GM21447 (cell line): ENCODE data around the gene ELAVL1.
"Not testable (repeated sequence)": the region's sequence is repeated elsewhere in the genome, so short reads cannot be mapped to it uniquely, and the experiment has no call there.

Experiments
- ATAC-seq: cut with Tn5 transposase; IDR thresholded peaks from one replicate; pipeline ENCODE4 v1.9.1; 2021; ENCODE audit not compliant: unreplicated experiment

ELAVL1 gene

GRCh38 chr19:7970716-7971448 lies 34.6 kb downstream of the ELAVL1 start:
- ATAC-seq, result no peak

DNA sequence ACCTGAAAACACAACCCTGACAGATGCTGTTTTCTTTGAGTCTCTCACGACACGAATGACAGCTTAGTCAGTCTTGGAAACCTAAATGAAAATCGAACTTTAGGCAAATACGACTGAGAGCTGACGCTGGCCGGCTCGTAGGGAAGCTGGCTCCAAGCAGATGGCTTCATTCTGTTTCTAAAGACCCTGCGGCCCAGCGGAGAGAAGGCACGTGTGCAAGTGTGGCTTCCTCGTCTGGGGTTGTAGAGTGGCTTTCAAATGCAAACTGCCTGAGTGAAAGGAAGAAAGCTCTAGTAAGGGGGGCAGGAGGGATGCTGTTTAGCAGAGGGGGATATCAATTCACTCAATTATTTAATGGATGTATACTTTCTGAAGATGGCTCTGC lies 35.9 kb downstream of the ELAVL1 start:
- ATAC-seq, result no peak

- no peak for ATAC-seq
Observed at GRCh38 chr19:7968796-7969554, 36.5 kb downstream of the ELAVL1 start.

GRCh38 chr19:7968008-7968795 lies 37.2 kb downstream of the ELAVL1 start:
- ATAC-seq, result no peak

DNA sequence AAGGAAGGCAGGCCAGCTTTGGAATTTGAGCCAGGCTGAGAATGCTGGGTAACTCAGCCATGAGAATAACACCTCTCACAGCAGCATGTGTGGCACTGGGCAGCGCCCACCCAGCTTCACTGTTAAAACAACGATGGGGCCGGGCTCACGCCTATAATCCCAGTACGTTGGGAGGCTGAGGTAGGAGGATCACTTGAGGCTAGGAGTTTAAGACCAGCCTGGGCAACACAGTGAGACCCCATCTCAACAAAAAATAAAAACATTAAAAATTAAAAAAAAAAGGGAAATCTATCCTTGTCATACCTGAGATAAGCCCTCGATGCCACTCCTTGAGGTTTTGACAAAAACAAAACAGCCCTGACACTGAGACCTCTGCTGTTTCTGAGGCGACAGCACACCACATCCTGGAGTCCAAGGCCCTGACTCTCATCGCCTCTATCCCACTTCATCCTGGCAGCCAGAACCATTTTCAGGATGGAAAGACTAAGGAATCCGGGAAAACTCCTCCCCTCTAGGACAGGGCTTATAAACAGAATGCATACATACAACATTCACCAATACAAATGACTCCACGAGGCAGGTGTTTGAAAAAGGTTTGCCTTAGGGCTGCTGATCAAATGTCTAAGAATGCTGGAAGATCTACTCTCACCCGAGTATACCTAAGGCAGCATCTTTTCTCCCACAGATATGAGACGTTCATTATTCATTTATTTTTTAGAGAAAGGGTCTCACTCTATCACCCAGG lies 39.3 kb downstream of the ELAVL1 start:
- ATAC-seq, result no peak

DNA sequence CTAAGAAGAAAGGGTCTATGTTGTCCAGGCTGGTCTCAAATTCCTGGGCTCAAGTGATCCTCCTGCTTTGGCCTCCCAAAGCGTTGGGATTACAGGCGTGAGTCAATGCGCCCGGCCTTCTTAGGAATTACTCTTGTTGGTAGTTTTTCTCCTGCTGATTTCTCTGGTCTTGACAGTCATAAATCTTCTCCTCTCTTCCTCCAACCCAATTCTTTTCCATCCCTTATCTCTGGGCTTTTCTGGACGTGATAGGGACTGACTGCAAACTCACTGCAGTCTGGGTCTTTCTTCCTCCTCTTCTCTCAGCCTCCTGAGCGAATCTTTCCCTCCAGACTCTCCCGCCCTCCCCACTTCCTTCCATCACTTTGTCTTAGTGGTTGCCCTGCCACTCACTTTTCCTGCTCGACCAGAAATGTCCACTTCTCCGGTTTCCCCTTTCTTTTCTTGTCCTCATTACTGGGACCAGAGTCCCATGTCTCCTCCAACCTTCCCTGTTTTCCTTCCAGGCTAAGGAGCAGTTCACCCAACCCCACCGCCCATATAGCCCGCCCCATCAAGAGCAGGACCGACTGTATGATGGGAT lies 40.1 kb downstream of the ELAVL1 start:
- no peak for ATAC-seq

GRCh38 chr19:7963566-7963965 lies 41.9 kb downstream of the ELAVL1 start:
- no peak for ATAC-seq

GRCh38 chr19:7962644-7963268 lies 42.7 kb downstream of the ELAVL1 start:
- ATAC-seq, result no peak

GRCh38 chr19:7961920-7962626 lies 43.4 kb downstream of the ELAVL1 start:
- ATAC-seq, result no peak

GRCh38 chr19:7961082-7961481 lies 44.4 kb downstream of the ELAVL1 start:
- ATAC-seq, result not testable (repeated sequence)

GRCh38 chr19:7959211-7959610 lies 46.2 kb downstream of the ELAVL1 start:
- no peak for ATAC-seq

DNA sequence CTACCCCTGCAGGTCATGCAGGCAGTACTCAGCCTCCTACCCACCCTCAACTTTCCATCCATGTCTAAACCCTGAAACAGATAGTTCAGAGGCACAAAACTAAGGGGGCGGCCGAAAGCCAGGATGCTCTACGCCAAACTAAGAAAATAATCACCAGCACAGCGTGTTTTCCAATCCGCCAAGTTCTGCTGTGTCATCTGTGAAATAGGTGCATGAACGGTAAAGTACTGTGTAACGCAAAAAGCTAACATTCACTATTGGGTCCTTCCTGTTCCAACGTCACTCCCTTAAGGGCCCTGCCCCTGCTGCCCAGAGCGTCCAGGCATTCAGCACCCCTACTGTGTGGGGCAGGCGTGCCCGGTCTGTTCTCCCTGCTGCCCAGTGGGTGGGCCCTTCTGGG lies 49.7 kb downstream of the ELAVL1 start:
- no peak for ATAC-seq

DNA sequence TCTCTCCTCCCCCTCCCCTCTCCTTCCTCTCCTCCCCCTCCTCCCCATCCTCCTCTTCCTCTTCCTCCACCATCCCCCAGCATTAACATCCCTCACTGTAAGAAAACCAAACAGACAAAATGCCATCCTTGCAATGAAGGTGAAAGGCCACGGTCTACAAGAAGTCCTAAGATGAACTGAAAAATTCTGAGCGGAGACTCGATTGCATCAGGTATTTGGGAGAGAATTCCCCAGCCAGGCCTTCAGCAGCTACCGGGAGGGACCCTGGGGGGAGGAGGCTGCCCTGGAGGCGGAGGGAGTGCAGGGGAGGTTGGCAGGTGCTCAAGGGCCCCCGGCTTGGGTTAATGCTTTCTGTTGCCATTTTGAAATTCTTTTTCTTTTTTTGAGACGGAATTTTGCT lies 51.9 kb downstream of the ELAVL1 start:
- ATAC-seq, result no peak

DNA sequence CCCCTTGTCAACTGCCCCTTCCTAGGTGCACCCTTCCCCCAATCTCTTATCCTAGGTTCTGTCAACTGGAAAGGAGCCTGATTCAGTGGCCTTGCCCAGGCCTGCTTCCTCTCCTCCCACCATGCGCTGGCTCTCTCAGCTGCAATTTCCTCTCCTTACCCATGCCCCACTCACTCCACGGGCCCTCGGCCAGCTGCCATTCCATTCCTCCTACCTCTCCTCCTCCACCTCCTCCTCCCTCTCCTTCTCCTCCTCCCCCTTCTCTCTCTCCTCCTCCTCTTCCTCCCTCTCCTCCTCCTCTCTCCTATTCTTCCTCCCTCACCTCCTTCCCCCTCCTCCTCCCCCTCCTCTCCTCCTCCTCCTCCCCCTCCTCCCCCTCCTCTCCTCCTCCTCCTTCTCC lies 52.4 kb downstream of the ELAVL1 start:
- no peak for ATAC-seq

DNA sequence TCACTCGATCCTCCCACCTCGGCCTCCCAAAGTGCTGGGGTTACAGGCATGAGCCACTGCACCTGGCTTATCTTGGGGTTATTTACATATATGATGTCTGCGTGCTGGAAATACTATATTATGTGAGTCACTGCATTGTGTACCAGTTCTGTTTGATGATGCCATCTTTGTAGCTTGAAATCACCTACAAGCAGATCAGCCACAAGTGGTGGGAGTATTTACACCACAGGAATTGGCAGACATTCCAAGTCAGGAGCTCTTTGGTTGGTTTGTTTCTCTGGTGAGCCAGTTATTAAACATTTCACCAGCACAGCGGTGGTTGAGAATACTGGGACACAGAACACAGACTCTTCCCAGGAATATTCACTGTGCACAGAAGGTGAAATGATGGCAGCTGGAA lies 57.5 kb downstream of the ELAVL1 start:
- ATAC-seq, result no peak

- peak; percentile 38 for ATAC-seq
Observed at GRCh38 chr19:7944177-7944761, 61.2 kb downstream of the ELAVL1 start.

- peak; percentile 95 for ATAC-seq
Observed at GRCh38 chr19:7943444-7944176, 61.8 kb downstream of the ELAVL1 start, which contains the start of gene TIMM44. Gene TIMM44, minus strand, starts transcription at chr19:7943666. Its CDS starts 15 bp downstream, at chr19:7943651.

- ATAC-seq, result no peak
Observed at GRCh38 chr19:7942981-7943443, 62.4 kb downstream of the ELAVL1 start.
